Breast epithelium (tissue), 4 donors: ENCODE measurements around the gene VGF. TPM values are rescaled to one million over a fixed set of nuclear protein-coding genes. Genes with fewer than 3 reads are reported as not detected.
"Not testable (repeated sequence)": the region's sequence is repeated elsewhere in the genome, so short reads cannot be mapped to it uniquely, and the experiment has no call there.

Source experiments
- DNase-seq, 2 donors: peaks; one replicate each; pipeline ENCODE4 v3.0.0-alpha.2; 2019; ENCODE audit warnings: low spot score in 2 of 2
- H3K27ac ChIP-seq, 2 donors: fragments of 200-600 bp; sonication (generic) in 1 of 2; one replicate each; pipeline ENCODE4 v1.5.1; 2016 to 2019; ENCODE audit warnings: mild to moderate bottlenecking in 1 of 2
- H3K27me3 ChIP-seq, 2 donors: fragments of 200-600 bp; sonication (generic) in 1 of 2; one replicate each; pipeline versions ENCODE4 v1.5.1 to v1.6.0; 2017 to 2019; ENCODE audit warnings: control low read depth in 1 of 2, mild to moderate bottlenecking in 1 of 2
- H3K36me3 ChIP-seq: fragments of 200-600 bp; one replicate; pipeline ENCODE4 v1.5.1; 2019
- H3K4me1 ChIP-seq, 2 donors: fragments of 200-600 bp; sonication (generic); one replicate each; pipeline ENCODE4 v1.5.1; 2016 to 2019; ENCODE audit warnings: control low read depth in 1 of 2
- H3K4me3 ChIP-seq, 3 donors: fragments of 200-600 bp; sonication (generic); 1 replicate in 2 of 3; 2 replicates in 1 of 3; pipeline ENCODE4 v1.5.1; 2016 to 2019; ENCODE audit warnings: mild to moderate bottlenecking in 3 of 3, moderate library complexity in 2 of 3
- H3K9me3 ChIP-seq, 2 donors: fragments of 200-600 bp; sonication (generic) in 1 of 2; one replicate each; pipeline ENCODE4 v1.5.1; 2016 to 2019; ENCODE audit warnings: control low read depth in 1 of 2
- CTCF ChIP-seq, 3 donors: fragments of 450-650 bp; IDR thresholded peaks; one replicate each; pipeline ENCODE4 v1.5.1; 2016 to 2017; ENCODE audit warnings: antibody characterized with exemption in 3 of 3, mild to moderate bottlenecking in 3 of 3, moderate library complexity in 3 of 3
- POLR2A ChIP-seq: fragments of 450-650 bp; IDR thresholded peaks from one replicate; pipeline ENCODE4 v1.6.1; 2016; ENCODE audit warnings: antibody characterized with exemption, mild to moderate bottlenecking, moderate library complexity
- POLR2AphosphoS5 ChIP-seq, 3 donors: sonication (generic); formaldehyde crosslinking; IDR thresholded peaks; one replicate each; pipeline ENCODE4 v1.6.1; 2017; ENCODE audit warnings: antibody characterized with exemption in 3 of 3
- intact Hi-C: fragments of 100-400 bp; cut with DNase I; formaldehyde crosslinking; loops from one replicate; pipeline ENCODE4 v1.15.1; 2023; ENCODE audit warnings: low total_unique reads
- total RNA-seq, 3 donors: library from RNA; depleted of rRNA; stranded (reverse); fragments of >200 nt; gene quantifications; one replicate each; pipeline ENCODE4 v1.1.0, GENCODE V29; 2016

Gene VGF
- total RNA-seq, 3 donors from 2014 or later: 0.16 TPM; not detected in 2

DNA sequence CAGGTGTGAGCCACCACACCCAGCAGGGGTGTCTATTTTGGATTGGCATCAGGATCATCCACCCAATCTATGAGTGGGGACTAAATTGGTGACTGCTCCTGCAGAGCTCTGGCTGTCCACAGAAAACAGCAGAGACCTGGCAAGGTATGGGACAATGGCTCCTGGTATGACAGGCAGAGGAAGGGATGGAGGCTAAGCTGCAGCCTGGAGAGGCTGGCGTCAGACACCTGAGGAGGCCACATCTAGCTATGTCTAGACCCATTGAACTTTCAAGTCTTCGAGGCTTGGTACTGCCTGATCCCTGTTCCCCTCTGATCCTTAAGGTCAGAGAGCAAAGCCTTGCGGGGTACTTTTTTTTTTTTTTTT lies 41.7 kb downstream of the VGF start:
- H3K27me3 ChIP-seq: no peaks in the 10 kb centered on the region
- no peak for TF ChIP-seq POLR2AphosphoS5 (IDR thresholded peaks at IDR 0.05)
- TF ChIP-seq POLR2A: no peak
- TF ChIP-seq CTCF (IDR thresholded peaks at IDR 0.05): no peak
- H3K4me1 ChIP-seq: no peaks in the 10 kb centered on the region
- H3K4me3 ChIP-seq: no peak overlapping the region
- no peaks in the 10 kb centered on the region for H3K9me3 ChIP-seq
- intact Hi-C loops: no loop called here
- DNase-seq: no peak
- no peaks in the 10 kb centered on the region for H3K36me3 ChIP-seq
- no peak overlapping the region for H3K27ac ChIP-seq

DNA sequence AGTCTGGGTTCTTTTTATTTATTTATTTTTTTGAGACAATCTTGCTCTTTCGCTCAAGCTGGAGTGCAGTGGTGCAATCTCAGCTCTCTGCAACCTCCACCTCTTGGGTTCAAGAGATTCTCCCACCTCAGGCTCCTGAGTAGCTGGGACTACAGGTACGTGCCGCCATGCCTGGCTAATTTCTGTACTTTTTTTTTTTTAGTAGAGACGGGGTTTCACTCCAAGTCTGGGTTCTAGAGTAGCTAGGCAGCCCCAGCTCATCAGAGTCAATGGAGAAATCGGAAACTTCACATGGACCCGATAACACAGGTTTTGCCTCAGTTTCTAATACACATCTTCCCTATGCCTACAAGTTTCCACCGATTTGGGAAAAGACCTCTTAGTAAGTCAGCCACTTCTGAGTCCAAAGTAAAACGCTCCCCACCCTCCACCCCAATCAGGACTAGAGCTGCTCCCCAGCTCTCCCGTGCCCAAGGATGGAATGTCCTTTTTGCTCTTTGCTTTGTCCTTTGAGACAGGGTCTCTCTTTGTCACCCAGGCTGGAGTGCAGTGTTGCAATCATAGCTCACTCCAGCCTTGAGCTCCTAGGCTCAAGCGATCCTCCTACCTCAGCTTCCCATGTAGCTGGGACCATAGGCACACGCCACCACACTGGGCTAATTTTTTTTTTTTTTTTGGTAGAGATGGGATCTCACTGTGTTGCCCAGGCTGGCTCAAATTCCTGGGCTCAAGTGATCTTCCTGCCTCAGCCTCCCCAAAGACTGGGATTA lies 42.3 kb downstream of the VGF start:
- H3K36me3 ChIP-seq: no peaks in the 10 kb centered on the region
- H3K27me3 ChIP-seq: no peaks in the 10 kb centered on the region
- no peak overlapping the region for H3K4me3 ChIP-seq
- H3K9me3 ChIP-seq: no peaks in the 10 kb centered on the region
- DNase-seq: no peak
- TF ChIP-seq POLR2A (no peak), CTCF (IDR thresholded peaks at IDR 0.05) (no peak), POLR2AphosphoS5 (IDR thresholded peaks at IDR 0.05) (no peak)
- H3K4me1 ChIP-seq: no peaks in the 10 kb centered on the region
- intact Hi-C loops: no loop called here
- peak overlapping the region; percentile 69 to 90 for H3K27ac ChIP-seq

DNA sequence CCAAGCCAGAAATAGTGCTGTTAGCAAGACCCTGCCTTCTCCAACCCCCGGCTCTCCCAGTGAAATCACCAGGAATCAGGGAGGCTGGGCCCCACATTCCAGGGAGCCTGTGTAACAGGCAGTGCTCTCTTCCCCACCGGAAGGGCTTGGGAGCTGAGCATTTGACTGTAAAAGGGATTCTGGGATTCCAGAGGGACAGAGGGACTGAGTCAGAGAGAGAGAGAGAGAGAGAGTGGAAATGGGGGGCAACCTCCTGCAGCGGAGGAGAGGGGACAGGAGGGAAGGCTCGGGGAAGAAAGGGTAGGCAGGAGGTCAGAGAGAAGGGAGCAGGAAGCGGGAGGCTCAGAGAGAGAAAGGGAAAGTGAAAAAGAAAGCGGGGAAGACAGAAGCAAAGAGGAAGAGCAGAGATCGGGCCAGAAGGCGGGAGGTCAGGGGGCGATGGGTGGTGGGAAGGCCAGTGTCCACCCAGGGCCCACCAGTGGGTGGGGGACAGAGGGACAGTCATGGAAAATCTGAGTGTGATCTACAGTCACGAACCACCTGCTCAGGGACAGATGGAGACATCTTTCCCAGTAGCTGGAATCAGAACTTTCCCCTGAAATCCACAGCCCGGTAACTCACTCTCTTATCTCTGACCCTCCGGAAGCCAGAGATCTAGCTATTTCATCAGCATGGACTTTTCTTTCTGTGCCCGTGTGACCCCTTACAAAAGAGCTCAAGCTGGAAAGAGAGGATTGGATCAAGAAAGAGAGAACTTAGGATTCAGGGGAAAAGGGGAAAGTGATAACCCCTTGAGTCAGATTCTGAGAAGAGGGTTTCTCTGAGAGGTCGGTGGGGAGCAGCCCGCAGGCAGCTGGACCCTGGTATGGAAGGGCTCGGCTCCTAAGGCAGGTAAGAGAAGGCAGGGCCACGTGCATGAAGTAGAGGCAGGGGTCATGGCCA lies 43.1 kb downstream of the VGF start:
- peak in 1 of 2 donors; percentile 42 for DNase-seq
- TF ChIP-seq CTCF (IDR thresholded peaks at IDR 0.05) (no peak), POLR2AphosphoS5 (IDR thresholded peaks at IDR 0.05) (peak; percentile 29 to 43 (median 29)), POLR2A (no peak)
- intact Hi-C loops: no loop called here
- H3K36me3 ChIP-seq: no peaks in the 10 kb centered on the region
- no peaks in the 10 kb centered on the region for H3K9me3 ChIP-seq
- no peaks in the 10 kb centered on the region for H3K4me1 ChIP-seq
- H3K27ac ChIP-seq: peak overlapping the region; percentile 69 to 90
- H3K4me3 ChIP-seq: peak overlapping the region; percentile 29 to 62 (median 41)
- H3K27me3 ChIP-seq: no peaks in the 10 kb centered on the region

GRCh38 chr7:101121631-101121990 lies 43.8 kb downstream of the VGF start:
- H3K9me3 ChIP-seq, H3K27me3 ChIP-seq, H3K36me3 ChIP-seq, intact Hi-C loops, DNase-seq, H3K4me1 ChIP-seq: not testable (repeated sequence)
- Histone ChIP-seq H3K4me3 (peak overlapping the region; percentile 29 to 62 (median 41)), H3K27ac (peak overlapping the region; percentile 69 to 90)

DNA sequence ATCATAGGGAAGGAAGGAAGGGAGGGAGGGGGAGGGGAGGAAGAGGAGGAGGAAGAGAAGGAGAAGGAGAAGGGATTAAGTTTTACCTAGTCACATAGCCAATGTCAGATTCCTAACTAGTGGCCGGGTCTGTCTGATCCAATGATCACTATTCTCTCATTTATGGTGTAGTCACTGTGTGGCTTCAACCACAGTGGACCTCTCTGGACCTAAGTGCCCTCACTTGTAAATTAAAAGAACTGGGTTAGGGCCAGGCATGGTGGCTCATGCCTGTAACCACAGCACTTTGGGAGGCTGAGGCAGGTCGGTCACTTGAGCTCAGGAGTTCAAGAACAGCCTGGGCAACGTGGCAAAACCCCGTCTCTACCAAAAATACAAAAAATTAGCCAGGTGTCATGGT lies 45.1 kb downstream of the VGF start:
- intact Hi-C loops: no loop called here

More for the DNA sequence above, 45.1 kb downstream of the VGF start:
- H3K9me3 ChIP-seq: no peaks in the 10 kb centered on the region
- H3K27ac ChIP-seq: no peak overlapping the region
- no peak for DNase-seq
- no peak overlapping the region for H3K4me3 ChIP-seq
- TF ChIP-seq CTCF (IDR thresholded peaks at IDR 0.05): no peak
- TF ChIP-seq POLR2A: no peak
- TF ChIP-seq POLR2AphosphoS5 (IDR thresholded peaks at IDR 0.05): no peak
- H3K36me3 ChIP-seq: no peaks in the 10 kb centered on the region
- H3K4me1 ChIP-seq: no peaks in the 10 kb centered on the region
- no peaks in the 10 kb centered on the region for H3K27me3 ChIP-seq
